22Rv1 (cell line): ENCODE results near the gene MRPS10.

ENCODE experiments used
- H3K27ac ChIP-seq: fragments of 450-650 bp; 2 replicates; pipeline ENCODE4 v1.5.1; 2017
- ZFX ChIP-seq: fragments of 450-650 bp; IDR thresholded peaks from 2 replicates; pipeline ENCODE4 v1.6.1; 2017; ENCODE audit warnings: antibody characterized with exemption, borderline replicate concordance
- TF ChIP-seq, protein P1 (sequence below): fragments of 450-650 bp; IDR thresholded peaks from 2 replicates; pipeline ENCODE4 v1.5.1; 2017; ENCODE audit warnings: mild to moderate bottlenecking

The MRPS10 gene

DNA sequence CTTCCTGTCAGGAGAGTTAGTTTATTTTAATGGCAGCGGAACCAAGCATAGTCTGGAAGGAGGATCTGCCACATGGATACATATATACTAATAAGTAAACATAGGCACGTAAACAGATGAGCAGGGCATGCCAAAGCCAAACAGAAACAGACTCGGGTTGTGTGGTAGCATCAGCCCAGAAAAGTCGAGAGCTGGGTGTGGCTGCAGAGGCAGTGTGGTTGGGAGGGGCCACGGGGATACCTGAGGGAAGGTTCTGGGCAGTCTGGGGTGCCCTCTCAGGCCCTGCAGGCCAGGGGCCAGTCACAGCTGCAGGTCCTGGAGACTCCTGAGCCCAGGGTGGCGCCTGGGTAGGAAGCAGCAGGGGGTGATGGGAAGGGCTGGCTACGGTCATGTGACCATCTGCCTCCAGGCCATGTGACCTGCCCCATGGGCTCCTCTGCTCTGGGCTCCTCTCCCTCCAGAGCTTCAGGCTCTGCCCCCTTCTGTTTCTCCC lies 42.8 kb upstream of the MRPS10 start:
- H3K27ac ChIP-seq = no peak overlapping the region

GRCh38 chr6:42259841-42260395 lies 42.3 kb upstream of the MRPS10 start:
- TF ChIP-seq ZFX = no peak
- TF ChIP-seq, protein P1, sequence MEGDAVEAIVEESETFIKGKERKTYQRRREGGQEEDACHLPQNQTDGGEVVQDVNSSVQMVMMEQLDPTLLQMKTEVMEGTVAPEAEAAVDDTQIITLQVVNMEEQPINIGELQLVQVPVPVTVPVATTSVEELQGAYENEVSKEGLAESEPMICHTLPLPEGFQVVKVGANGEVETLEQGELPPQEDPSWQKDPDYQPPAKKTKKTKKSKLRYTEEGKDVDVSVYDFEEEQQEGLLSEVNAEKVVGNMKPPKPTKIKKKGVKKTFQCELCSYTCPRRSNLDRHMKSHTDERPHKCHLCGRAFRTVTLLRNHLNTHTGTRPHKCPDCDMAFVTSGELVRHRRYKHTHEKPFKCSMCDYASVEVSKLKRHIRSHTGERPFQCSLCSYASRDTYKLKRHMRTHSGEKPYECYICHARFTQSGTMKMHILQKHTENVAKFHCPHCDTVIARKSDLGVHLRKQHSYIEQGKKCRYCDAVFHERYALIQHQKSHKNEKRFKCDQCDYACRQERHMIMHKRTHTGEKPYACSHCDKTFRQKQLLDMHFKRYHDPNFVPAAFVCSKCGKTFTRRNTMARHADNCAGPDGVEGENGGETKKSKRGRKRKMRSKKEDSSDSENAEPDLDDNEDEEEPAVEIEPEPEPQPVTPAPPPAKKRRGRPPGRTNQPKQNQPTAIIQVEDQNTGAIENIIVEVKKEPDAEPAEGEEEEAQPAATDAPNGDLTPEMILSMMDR = no peak
- no peak overlapping the region for H3K27ac ChIP-seq

More for the DNA sequence above, 42.8 kb upstream of the MRPS10 start:
- TF ChIP-seq, protein P1 = no peak
- no peak for TF ChIP-seq ZFX

DNA sequence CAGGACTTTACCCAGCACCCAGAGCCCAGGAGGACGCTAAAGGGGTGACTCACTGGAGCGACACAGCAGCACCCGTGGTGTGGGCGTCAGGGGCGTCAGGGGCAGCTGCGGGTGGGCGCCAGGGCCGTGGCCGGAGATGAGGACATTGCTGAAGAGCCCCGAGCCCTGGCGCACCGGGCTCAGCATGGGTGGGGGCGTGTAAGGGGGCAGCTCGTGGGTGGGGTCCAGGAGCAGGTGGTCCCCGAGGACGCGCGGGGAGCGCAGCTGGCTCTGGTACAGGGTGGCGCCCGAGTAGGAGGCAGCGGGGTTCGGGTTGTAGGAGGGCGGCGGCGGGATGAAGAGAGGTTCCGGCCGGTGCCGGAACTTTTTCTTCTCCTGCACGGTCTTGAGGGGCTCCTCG lies 41.6 kb upstream of the MRPS10 start:
- TF ChIP-seq, protein P1 = no peak
- no peak for TF ChIP-seq ZFX

GRCh38 chr6:42257614-42258013 lies 40.0 kb upstream of the MRPS10 start:
- H3K27ac ChIP-seq = no peak overlapping the region
- TF ChIP-seq ZFX = no peak
- TF ChIP-seq, protein P1 = no peak

More for the DNA sequence above, 41.6 kb upstream of the MRPS10 start:
- H3K27ac ChIP-seq = no peak overlapping the region

DNA sequence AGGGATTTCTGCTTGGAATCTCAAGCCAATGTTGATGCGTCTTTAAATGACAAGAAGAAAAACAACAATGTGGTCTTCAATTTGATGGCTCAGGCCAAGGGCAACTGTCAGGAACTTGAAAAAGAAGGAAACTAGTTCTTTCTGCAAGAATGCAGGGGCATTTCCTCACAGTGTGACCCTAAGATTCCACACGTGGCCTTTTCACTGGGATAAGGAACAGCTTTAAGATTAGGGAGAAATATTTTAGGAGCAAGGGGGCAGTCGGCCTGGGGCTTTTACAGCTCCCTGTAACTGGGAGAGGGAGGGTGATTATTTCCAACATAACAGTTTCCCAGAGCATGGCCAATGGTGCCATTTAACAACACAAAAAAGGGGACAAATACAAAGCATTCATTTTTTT lies 39.4 kb upstream of the MRPS10 start:
- H3K27ac ChIP-seq = no peak overlapping the region
- no peak for TF ChIP-seq ZFX
- TF ChIP-seq, protein P1 = no peak

DNA sequence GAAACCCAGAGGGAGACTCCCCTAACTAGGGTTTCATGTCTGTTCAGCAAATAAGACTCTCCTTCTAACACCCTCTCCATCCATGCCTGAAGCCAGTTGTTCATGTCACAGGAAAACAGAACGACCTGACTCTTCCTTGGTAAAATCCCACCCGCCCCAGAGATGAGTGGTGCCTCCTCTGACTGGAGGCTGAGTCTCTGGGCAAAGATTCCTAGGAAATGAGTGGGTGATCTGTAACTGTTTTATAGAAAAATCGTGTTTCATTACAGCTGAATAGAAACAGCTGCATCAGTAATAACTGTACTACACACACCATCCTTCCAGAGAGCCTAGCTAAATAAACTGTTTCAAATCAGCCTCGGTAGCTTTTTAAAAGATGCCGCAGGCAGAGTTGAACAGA lies 37.4 kb upstream of the MRPS10 start:
- TF ChIP-seq, protein P1 = no peak
- no peak for TF ChIP-seq ZFX
- H3K27ac ChIP-seq = no peak overlapping the region

DNA sequence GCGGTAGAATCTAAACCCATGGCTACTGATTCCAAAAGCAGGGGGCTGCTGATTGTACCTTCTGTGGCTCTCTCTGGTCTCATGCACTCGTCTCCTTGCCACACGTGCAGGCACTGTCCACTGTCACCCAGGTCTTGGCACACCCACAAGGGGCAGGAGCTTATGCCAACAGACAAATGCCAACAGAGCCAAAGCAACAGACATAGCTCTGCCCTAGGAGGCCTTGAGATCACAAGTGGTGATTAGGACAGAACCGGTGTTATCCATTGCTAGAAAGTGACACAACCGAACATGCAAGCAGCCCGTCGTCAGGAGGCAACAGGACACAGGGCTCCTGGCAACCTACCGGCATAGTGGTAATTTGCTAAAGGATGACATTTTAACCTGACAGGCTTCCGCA lies 36.8 kb upstream of the MRPS10 start:
- no peak overlapping the region for H3K27ac ChIP-seq
- no peak for TF ChIP-seq ZFX
- TF ChIP-seq, protein P1 = no peak
